HG02943 (cell line): ENCODE data around the gene HMGA1.

Experiments
- ATAC-seq: cut with Tn5 transposase; IDR thresholded peaks from one replicate; pipeline ENCODE4 v1.9.1; 2021; ENCODE audit warnings: mild to moderate bottlenecking, low read depth, moderate library complexity; ENCODE audit not compliant: unreplicated experiment

Gene HMGA1

DNA sequence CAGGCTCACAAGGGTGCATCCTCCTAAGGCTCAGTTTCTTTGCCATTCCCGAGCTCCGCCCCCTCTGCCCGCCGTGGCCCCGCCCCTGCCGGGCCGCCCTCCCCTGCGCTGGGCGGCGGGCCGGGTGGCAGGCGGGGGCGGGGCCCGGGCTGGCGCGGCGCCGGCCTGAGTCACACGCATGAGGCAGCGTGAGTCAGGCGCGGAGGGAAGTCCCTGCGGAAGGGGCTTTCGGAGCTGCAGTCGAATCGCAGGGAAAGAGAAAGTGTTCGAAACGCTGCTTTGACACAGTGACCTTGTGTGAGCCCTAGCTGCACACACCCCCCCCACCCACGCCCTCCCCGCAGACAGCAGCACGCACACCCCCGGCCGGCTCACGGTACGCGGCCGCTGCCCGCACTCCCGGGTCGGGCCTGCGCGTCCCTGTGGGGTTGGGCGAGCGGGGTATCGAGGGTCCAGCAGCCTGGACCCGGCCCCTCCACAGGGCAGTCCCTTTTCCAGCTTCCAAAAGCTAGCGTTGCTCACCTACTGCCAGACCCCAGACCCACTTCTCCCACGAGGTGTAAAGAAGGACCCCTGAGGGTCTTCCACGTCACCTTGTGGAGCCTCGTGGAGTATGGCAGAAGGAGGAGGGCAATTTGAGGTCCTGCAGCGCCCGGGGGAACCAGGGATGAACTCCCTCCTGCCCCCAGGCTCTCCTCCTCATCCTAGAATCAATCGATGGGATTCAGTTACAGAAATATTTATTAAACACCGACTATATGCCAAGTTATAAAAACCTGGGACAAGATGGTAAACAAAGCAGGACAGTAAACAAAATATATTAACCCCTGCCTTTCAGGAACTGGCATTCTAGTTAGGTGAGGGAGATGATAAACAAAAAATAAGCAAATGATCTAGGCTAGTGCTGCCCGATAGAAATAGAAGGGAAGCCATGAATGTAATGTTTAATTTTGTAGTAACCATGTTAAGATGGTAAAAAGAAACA, 12.4 kb upstream of the HMGA1 start:
- ATAC-seq: peak; percentile 82

DNA sequence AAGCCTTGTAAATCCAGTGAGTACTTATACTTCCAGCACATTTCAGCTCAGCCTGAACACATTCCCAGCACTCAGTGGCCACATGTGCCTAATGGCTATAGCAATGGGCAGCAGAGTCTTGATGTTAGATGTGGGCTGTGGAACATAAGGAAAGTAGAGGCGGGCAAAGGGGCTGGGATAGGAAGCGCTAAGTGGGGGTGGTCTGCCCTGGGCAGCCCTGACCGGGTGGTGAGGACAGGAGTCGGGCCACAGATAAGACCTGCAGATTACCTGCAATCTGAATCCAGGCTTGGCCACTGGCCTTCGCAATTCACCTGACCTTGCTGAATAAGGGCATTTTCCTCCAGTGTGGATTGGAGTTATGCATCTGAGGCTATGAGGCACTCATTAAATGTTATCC, 11.1 kb upstream of the HMGA1 start:
- no peak for ATAC-seq

DNA sequence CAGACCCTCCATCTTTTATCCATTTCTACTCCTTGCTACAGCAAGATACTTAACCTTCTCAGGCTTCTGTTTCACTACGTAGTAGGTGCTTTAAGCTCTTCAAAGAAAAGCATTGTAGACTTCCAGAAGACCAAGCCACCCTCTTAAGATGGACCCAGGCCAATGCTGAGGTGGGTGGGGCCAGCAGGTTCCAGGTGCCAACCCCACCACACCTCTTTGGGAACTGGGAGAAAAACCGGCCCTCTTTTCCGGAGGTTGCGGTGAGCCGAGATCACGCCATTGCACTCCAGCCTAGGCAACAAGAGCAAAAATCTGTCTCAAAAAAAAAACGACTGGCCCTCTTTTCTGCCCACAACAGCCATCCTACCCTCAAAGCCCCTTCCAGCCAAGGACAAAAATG, 10.6 kb upstream of the HMGA1 start:
- ATAC-seq: no peak

DNA sequence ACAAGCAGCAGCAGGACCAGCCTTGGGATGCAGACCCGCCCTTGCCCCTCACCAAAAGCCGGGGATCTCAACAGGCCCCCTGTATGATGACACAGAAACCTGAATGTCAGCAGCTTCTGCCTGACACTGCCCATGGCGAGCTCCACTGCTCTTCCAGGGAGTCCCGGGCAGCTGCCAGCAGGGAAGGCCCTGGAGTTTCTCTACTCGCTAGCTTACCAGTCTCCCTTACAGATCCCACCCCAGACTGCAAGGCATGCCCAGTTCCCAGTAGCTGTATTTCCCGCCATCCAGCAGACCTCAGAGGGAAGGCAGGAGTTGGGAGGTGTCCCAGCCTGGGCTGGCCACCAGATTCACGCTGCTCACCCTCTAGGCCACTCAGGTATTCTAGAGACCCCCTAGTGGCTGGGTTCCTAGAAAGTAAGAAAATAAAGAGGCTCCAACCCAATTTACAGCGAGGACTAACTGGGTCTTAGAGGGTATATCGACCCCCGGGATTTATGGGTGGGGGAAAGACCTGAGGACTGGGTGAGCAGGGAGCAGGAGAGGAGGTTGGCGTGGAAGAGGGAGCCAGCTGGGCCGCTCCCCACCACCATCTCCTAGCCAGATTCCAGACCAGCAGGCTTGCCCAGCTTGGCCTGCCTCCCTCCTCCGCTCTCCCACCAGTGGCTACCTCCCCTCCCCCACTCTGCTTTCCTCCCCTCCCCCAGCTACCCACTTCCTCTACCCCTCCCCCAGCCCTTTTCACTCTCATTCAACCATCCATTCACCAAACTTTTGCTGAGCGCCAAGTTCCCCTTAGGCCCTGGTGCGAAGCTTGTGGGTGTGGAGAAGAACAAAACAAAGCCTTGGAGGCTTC, 9.7 kb upstream of the HMGA1 start:
- no peak for ATAC-seq

DNA sequence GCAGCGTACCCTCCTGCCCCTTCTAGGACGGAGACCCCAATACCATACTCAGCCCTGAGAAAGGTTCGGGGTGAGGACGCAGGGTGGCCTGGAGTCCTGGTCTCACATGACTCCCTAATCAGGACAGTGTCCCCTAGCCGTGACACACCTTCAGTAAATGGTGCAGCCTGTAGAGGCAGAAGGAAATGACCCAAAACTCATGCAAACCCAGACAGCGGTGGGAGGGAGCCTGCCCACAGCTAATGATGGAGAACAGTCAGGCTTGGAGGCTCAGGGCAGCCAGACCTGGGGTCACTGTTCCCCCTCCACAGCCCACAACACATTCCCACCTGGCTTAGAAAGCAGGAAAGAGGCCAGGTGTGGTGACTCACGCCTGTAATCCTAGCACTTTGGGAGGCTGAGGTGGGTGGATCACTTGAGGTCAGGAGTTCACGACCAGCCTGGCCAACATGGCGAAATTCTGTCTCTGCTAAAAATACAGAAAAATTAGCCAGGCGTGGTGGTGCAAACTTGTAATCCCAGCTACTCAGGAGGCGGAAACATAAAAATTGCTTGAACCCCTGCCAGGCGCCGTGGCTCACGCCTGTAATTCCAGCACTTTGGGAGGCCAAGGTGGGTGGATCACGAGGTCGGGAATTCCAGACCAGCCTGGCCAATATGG, 8.8 kb upstream of the HMGA1 start:
- no peak for ATAC-seq

DNA sequence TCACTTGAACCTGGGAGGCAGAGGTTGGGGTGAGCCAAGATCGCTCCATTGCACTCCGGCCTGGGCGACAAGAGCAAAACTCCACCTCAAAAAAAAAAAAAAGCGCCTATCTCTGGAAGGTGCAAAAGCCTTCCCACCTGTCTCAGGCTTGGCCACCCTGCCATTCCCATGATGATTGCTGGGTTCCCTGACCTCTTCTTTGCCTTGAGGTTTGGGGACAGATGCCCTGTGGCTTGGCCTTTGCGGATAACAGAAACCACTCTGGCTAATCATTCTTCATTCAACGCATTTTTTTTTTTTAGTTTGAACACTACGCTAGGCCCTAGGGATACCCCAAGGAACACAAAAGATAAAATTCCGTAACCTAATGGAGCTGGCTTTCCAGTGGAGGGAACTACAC, 6.8 kb upstream of the HMGA1 start:
- ATAC-seq: no peak

DNA sequence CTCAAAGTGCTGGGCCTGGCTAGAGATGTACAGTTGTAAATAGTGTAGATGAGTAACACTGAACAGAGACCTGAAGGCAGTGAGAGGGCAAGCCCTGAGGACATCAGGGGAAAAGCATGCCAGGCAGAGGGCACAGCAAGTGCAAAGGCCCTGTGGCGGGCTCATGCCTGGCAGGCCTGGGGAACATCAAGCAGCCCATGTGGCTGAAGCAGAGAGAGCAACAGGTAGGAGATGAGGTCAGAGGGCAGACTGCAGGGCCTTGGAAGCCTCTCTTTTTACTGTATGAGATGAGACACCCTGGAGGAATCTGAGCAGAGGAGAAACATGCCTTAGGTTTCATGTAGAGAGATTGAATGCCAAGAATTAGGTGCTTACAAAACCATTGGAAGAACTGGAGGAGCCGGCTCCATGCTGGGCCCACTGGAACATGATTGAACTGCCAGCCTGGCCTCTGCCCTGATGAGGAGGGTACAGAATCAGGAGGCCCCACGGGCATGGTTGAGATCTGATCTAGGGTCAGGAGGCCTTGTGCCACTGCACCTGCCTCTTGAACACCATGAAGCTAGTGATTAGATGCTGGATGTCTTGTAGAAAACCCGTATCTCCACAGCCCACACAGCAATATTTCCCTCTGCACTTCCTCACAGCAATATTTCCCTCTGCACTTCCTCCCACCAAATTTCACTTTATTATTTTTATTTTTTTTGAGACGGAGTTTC, 5.9 kb upstream of the HMGA1 start:
- ATAC-seq: no peak

DNA sequence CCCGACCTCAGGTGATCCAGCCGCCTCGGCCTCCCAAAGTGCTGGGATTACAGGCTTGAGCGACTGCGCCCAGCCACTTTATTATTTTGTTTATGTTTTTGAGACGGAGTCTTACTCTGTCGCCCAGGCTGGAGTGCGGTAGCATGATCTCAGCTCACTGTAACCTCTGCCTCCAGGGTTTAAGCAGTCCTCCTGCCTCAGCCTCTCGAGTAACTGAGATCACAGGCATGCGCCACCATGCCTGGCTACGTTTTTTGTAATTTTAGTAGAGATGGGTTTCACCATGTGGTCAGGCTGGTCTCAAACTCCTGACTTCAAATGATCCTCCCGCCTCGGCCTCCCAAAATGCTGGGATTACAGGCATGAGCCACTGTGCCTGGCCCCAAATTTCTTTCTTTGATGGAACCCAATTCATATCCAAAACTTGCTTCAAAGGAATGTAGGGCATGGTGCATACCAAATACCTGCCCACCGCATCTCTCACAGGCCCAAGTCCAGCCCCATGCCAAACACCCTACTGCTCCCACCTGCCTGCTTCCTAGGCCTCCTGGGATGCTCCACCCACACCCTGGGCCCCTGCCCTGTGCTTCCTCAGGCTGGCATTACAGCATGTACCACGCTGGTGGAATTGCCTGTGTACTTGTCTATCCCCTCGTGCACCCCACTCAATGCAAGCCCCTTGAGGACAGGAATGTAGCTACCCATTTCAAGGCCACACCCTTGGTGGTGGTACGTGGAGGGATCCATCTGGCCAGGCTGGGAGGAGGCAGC, 4.9 kb upstream of the HMGA1 start:
- ATAC-seq: no peak

DNA sequence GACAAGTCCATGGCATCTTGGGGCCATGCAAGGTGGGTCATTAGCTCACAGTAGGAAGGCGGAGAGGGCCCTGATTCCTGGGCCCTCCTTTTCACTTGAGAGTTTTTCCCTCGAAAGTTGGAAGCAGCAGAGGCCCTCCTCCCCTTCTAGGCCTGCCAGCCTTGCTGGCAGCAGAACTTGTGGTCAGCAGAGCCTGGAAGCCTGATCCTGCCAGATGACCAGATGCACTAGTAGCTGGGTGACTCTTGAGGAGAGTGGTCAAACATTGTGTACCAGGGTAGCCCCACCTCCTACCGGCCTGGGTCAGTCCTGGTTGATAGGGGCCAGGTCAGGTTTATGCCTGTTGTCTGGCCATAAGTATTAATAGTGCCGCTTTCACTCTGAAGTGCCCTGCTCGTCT, 3.8 kb upstream of the HMGA1 start:
- ATAC-seq: no peak

DNA sequence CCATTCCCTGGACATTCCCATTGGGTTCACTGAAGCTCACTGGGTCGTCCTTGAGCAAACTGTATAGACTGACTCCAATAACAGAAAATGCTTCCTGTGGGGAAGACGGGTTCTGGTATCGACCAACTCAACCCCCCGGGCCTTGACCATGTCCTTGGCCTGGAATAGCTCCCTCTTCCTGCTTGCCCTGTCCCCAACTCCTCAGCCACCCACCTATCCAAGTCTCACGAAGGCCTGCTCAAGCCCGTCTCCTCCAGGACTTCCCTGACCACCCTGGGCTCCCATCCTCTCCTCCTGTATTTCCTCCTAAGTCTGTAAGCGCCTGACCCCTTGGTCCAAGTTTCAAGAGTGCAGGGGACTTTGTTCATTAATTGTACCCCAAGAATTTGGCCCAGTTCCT, 2.8 kb upstream of the HMGA1 start:
- no peak for ATAC-seq

DNA sequence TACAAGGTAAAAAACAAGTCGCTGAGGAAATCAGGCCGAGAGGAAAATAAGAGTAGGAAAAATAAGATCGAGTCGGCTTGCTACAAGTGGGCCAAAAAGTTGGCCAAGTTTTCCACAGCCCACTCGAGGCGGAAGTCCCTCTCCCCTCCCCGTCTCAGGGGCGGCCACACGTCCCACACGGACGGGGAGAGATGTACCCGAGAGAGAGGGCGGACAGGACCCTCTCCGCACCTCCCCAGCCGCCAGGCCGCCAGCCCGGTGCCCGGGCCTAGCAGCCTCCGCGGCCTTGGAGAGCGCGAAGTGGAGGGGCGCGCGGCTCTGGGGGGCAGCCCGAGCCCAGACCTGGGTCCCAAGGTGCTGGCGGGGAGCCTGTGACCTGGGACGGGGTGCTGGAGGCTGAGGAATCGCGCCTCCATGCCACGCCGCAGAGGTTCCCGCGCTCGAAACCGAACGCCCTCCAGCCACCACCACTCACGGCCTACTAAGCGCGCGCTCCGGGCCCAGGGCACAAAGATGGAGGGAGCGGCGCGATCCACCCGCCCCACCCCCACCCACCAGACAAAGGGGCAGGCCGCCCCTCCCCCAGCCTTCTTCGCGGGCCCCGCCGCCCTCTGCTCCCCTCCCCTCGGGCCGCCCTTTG, 1.9 kb upstream of the HMGA1 start:
- ATAC-seq: no peak

DNA sequence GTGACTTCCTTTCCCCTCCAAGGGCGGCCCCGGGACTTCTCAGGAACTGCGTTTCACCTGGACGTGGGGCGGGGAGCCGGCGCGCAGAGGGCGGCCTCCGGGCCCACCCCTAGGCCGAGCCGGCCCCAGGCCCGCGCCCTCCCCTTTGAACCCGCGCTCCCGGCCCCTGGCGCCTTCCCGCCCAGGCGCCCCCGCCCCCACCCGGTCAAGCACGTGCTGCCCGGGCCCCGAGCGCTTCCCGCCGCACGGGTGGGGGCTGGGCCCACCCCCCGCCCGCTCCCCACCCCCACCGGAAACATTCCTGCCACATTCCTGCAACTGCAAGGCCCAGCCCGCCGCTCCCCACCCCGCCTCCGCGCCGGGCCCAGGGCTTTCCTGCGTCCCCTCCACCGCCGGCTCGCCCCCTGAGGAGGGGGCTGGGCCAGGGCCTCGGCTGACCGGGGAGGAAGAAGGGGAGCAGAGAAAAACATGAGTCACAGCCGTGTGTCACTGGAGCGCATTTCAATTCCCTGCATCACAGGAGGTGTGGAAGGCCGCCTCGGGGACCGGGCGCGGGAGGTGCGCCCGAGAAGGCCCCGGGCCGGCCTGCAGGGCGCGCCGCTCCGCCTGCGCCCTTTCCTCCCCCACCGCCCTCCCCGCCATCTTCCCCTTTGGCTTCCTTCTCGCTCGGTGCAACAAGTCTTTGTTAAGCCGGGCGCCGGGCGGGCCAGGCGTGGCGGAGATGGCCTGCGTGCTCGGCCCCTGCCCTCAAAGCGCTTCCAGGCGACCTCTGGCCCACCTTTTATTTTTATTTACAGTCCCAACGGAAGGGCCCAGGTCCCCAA, 1.2 kb upstream of the HMGA1 start:
- ATAC-seq: no peak

DNA sequence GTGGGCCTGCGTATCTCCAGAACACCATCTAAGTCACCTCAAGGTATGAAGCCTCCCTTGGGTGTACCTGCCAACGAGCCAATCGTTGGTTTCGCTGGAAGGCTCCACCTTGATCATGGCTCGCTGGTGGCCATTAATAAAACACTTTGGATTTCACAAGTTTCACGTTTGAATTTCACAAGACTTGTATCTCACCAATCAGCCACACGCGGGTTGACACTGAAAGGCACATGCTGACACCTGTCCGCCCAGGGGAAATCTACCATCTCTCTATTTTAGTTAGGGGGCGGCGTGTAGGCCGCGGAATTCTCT, 586 bp upstream of the HMGA1 start:
- no peak for ATAC-seq

DNA sequence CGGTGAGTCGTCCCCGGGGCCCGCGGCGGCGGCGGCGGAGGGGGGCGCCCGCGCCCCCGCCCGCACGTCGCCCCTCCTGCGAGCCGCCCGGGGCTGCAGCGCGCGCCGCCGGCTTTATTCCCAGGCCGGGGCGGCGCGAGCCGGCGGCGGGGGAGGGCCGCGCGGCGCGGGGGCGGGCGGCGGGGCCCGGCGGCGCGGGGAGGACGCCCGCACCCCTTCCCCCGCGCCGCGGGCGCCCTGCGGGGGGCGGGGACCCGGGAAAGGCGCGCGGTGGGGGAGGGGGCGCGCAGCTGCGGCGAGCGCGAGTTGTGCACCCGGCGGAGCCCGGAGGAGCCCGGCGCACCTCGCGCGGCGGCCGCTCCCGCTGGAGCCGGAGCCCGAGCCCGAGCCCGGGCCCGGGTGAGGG, 646 bp downstream of the HMGA1 start:
- ATAC-seq: peak; percentile 8

DNA sequence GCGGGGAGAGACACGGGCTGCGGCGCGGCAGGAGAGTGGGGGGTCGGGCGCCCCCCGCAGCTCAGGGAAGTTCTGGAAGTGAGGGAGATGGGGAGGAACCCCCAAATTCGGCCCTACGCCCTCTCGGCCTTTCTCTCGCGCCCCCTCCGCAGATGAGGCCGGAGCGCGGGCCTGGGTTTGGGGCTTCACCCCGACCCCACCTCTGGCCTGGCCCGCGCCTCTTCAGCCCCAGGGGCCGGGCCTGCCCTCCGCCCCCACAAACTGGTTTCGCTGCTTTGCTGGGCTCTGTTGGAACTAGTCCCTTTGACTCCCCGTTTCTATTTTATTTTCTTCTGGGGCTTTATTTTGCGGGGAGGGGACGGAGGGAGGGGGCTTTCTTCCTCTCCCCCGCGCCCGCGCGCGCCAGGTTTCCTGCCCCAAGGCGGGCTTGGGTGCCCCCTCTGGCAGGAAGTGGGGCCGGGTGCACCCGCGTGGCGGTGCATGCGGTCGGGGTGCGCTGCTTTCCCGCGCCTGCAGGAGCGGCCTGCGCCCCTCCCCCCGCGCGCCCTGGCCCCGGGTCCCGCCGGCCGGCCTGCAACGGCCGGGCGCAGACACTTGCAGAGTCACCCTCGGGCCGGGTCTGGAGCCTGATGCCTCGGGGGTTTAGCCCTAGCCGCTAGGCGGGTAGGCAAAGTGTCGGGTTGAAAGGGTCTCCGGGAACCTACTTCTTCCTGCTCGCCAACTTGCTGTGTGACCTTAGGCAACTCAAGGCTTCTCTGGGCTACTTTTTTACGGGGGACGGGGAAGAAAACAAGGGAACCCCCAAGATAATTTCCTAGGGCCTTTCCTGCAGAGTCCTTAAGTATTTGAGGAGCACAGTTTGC, 1.3 kb downstream of the HMGA1 start:
- ATAC-seq: peak; percentile 2

DNA sequence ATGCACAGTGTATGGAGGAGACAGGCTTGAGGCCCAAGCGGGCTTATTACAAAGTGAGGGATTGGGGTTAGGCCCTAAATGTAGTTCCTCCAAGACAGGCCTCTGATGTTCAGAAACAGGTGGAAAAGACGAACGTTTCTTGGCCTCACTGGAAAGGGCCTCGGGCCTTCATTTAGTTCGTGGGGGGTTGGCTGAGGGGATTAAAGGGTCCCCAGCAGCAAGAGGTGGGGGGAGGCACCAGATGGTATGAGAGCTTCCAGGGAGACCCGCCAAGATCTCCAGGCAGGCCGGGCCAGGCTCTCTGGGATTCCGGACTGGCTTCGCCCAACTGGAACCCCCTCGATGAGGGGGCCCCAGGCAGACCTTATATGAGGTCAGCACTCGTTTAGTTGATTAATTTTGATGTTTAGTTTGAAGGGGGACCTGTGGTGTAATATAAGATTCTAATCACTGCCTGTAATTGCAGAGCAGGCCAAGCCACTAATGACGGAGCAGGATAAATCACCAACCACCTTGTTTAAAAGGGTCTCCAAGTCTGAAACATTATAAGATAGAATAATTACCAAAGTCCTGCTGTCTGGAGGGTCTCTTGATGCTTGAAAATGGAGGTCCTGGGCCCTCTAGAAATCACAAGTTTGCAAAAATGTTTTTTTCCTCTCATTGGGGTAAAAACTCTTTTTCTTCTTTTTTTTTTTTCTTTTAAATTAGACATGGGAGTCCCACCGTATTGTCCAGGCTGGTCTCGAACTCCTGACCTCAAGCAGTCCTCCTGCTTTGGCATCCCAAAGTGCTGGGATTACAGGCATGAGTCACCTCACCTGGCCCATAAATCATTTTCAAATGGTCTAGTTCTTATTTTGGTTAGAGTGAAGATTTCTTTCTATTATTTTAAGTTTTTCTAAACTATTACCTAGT, 2.2 kb downstream of the HMGA1 start:
- ATAC-seq: no peak

DNA sequence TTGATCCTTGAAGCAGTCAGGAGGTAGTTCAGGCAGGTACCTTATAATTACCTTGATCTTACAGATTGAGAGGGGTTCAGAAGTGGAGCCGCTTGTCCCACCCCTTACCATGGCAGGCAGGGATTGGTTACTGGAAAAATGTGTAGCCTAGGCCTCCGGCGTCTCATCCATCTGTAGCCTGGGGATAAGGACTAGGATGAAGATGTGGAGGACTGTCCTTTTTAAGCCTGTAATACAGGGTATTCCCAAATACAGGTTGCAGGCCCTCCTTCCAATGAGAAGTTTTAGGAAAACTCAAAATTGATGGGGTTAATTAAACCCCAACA, 2.8 kb downstream of the HMGA1 start:
- no peak for ATAC-seq
